Measurements from ENCODE around the gene MBD1. TPM values are rescaled to one million over a fixed set of nuclear protein-coding genes. Genes with fewer than 3 reads are reported as not detected.

MBD1 gene
- polyA plus RNA-seq, 1 of the 3 experiments (the other 2 are of a cell fraction): 72.3 TPM

- TF ChIP-seq CTCF (IDR thresholded peaks at IDR 0.05) (no peak), RFX5 (IDR thresholded peaks at IDR 0.05; ENCODE audit: low read length) (no peak)
- TF ChIP-seq, protein P1, sequence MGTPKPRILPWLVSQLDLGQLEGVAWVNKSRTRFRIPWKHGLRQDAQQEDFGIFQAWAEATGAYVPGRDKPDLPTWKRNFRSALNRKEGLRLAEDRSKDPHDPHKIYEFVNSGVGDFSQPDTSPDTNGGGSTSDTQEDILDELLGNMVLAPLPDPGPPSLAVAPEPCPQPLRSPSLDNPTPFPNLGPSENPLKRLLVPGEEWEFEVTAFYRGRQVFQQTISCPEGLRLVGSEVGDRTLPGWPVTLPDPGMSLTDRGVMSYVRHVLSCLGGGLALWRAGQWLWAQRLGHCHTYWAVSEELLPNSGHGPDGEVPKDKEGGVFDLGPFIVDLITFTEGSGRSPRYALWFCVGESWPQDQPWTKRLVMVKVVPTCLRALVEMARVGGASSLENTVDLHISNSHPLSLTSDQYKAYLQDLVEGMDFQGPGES (IDR thresholded peaks at IDR 0.05; ENCODE audit: low read depth, low read length): no peak
Observed at GRCh38 chr18:50250935-50251334, 30.4 kb downstream of the MBD1 start (continued).

DNA sequence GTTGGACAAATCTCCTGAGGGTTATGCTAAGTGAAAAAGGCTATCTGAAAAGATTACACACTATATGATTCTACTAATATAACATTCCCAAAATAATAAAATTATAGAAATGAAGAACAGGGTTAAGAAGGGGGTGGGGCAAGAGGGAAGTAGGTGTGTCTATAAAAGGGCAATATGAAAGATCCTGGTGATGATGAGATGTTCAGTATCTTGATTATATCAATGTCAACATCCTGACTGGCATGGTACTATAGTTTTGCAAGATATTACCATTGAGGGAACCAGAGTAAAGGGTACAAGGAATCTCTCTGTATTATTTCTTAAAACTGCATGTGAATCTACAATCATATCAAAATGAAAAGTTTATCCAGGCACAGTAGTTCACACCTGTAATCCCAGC, 31.7 kb downstream of the MBD1 start:
- Histone ChIP-seq H3K4me2 (no peak overlapping the region), H4K20me1 (ENCODE audit: insufficient read depth) (no peaks in the 10 kb centered on the region), H3K9me2 (no peaks in the 10 kb centered on the region), H3K4me3 (ENCODE audit: low read depth in 2 of 2, low read length in 1 of 2) (no peak overlapping the region), H3K27me3 (ENCODE audit: insufficient read depth) (no peaks in the 10 kb centered on the region), H2AFZ (ENCODE audit: low read depth) (no peak overlapping the region), H3K36me3 (replicated peaks in 1 of 2; ENCODE audit: control insufficient read depth in 1 of 2, insufficient read depth in 2 of 2, low read length in 1 of 2) (no peaks in the 10 kb centered on the region), H3K4me1 (ENCODE audit: control insufficient read depth in 1 of 2, insufficient read depth in 2 of 2, low read depth in 1 of 2, low read length in 1 of 2) (no peaks in the 10 kb centered on the region), H3K9ac (no peak overlapping the region), H3K79me2 (ENCODE audit: insufficient read depth) (no peaks in the 10 kb centered on the region), H3F3A (replicated peaks; ENCODE audit: insufficient read depth) (no peaks in the 10 kb centered on the region), H3K27ac (ENCODE audit: low read depth in 2 of 2, low read length in 1 of 2) (no peak overlapping the region), H3K9me3 (no peaks in the 10 kb centered on the region)
- CTCF ChIA-PET: no interaction called here
- TF ChIP-seq ZBTB33 (IDR thresholded peaks at IDR 0.05; ENCODE audit: borderline replicate concordance, low read depth) (no peak), USF2 (IDR thresholded peaks at IDR 0.05; ENCODE audit: borderline replicate concordance, low read depth, low read length) (no peak), MAX (IDR thresholded peaks at IDR 0.05; ENCODE audit: low read depth) (no peak), POLR2AphosphoS5 (IDR thresholded peaks at IDR 0.05; ENCODE audit: low read depth, low read length) (no peak), RFX5 (IDR thresholded peaks at IDR 0.05; ENCODE audit: low read length) (no peak), FOXJ3 (CRISPR knock-in tag; IDR thresholded peaks at IDR 0.05) (no peak)
- TF ChIP-seq, protein P1 (IDR thresholded peaks at IDR 0.05; ENCODE audit: low read depth, low read length): no peak
- POLR2A ChIA-PET: no interaction called here
- DNase-seq: no peak

Data from SK-N-SH (cell line).